ENCODE data around the gene ALOX5. TPM values are rescaled to one million over a fixed set of nuclear protein-coding genes. Genes with fewer than 3 reads are reported as not detected.

The ALOX5 gene
- total RNA-seq, 1 experiment from 2014 or later = 3.4 TPM

GRCh38 chr10:45410807-45411606, 37.0 kb downstream of the ALOX5 start:
- DNase-seq (ENCODE audit: low spot score) = no peak
- no peak for TF ChIP-seq HMGA2 (CRISPR knock-in tag; IDR thresholded peaks at IDR 0.05)
- no peak for TF ChIP-seq ZNF512 (CRISPR knock-in tag; IDR thresholded peaks at IDR 0.05; ENCODE audit: borderline replicate concordance)
- TF ChIP-seq ZNF232 (CRISPR knock-in tag; IDR thresholded peaks at IDR 0.05) = no peak
- no peak for TF ChIP-seq ZNF219 (CRISPR knock-in tag; IDR thresholded peaks at IDR 0.05; ENCODE audit: borderline replicate concordance)
- no peak for TF ChIP-seq KAT7 (CRISPR knock-in tag; IDR thresholded peaks at IDR 0.05; ENCODE audit: borderline replicate concordance)
- no peak for TF ChIP-seq RELA (CRISPR knock-in tag; IDR thresholded peaks at IDR 0.05; ENCODE audit: borderline replicate concordance)
- TF ChIP-seq ZNF263 (CRISPR knock-in tag; IDR thresholded peaks at IDR 0.05; ENCODE audit: low read depth) = no peak
- no peak for TF ChIP-seq GRHL2 (CRISPR knock-in tag; IDR thresholded peaks at IDR 0.05; ENCODE audit: insufficient replicate concordance, severe bottlenecking)
- TF ChIP-seq ETV6 (CRISPR knock-in tag; IDR thresholded peaks at IDR 0.05) = no peak
- TF ChIP-seq NR3C1 (CRISPR knock-in tag; conservative IDR thresholded peaks at IDR 0.05; ENCODE audit: low read depth) = no peak
- no peak for TF ChIP-seq ZMAT4 (CRISPR knock-in tag; IDR thresholded peaks at IDR 0.05)
- TF ChIP-seq PRRX2 (CRISPR knock-in tag; IDR thresholded peaks at IDR 0.05) = no peak
- TF ChIP-seq FOXP1 (CRISPR knock-in tag; IDR thresholded peaks at IDR 0.05; ENCODE audit: borderline replicate concordance) = no peak
- no peak for TF ChIP-seq CREB1 (CRISPR knock-in tag; IDR thresholded peaks at IDR 0.05)
- TF ChIP-seq GABPB1 (CRISPR knock-in tag; IDR thresholded peaks at IDR 0.05) = no peak
- TF ChIP-seq ATF2 (CRISPR knock-in tag; IDR thresholded peaks at IDR 0.05; ENCODE audit: borderline replicate concordance, low read depth) = no peak
- TF ChIP-seq ZNF532 (CRISPR knock-in tag; IDR thresholded peaks at IDR 0.05; ENCODE audit: borderline replicate concordance) = no peak
- no peak for TF ChIP-seq TP53 (CRISPR knock-in tag; IDR thresholded peaks at IDR 0.05)
- no peak for TF ChIP-seq TEAD1 (CRISPR knock-in tag; IDR thresholded peaks at IDR 0.05)
- Mint-ChIP-seq H3K4me1 (peaks cover 38% of the 10 kb centered on the region), H3K27me3 (ENCODE audit: low read depth) (peaks cover 5% of the 10 kb centered on the region; the same call in 1 of the 2 replicates), H3K9me3 (peaks cover 3% of the 10 kb centered on the region), H3K27ac (no peak overlapping the region), H3K36me3 (no peaks in the 10 kb centered on the region), H3K4me3 (no peak overlapping the region)
- ChIA-PET POLR2A (no interaction called here), CTCF (no interaction called here)
- peak; percentile 32; the same call in 1 of the 2 replicates for ATAC-seq

Measured in WTC11 (cell line).